GM19397 (cell line): Measurements from ENCODE around the gene FAM20C.
"Not testable (repeated sequence)": the region's sequence is repeated elsewhere in the genome, so short reads cannot be mapped to it uniquely, and the experiment has no call there.

Experiments used
- ATAC-seq: cut with Tn5 transposase; IDR thresholded peaks from one replicate; pipeline ENCODE4 v1.9.1; 2021; ENCODE audit warnings: mild to moderate bottlenecking, moderate library complexity; ENCODE audit not compliant: unreplicated experiment

The FAM20C gene

DNA sequence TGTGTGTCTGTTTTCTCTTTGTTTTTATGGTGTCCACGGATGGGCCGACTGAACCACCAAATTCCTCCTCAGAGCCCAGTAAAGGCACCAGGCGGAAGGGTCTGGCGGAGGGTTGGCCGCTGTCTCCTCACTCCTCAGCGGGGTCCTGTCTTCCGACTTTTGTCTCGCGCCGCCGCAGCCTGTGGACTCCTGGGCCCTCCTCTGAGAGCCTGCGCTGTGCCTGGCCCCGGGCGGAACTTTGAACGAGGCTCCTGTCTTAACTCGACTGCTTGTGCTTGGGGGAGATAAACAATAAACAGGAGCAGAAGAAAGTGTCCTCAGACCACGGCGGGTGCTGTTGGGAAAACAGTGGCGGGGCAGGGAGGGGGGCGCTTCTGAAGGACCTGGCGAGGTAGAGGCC lies 2.2 kb upstream of the FAM20C start:
- no peak for ATAC-seq

DNA sequence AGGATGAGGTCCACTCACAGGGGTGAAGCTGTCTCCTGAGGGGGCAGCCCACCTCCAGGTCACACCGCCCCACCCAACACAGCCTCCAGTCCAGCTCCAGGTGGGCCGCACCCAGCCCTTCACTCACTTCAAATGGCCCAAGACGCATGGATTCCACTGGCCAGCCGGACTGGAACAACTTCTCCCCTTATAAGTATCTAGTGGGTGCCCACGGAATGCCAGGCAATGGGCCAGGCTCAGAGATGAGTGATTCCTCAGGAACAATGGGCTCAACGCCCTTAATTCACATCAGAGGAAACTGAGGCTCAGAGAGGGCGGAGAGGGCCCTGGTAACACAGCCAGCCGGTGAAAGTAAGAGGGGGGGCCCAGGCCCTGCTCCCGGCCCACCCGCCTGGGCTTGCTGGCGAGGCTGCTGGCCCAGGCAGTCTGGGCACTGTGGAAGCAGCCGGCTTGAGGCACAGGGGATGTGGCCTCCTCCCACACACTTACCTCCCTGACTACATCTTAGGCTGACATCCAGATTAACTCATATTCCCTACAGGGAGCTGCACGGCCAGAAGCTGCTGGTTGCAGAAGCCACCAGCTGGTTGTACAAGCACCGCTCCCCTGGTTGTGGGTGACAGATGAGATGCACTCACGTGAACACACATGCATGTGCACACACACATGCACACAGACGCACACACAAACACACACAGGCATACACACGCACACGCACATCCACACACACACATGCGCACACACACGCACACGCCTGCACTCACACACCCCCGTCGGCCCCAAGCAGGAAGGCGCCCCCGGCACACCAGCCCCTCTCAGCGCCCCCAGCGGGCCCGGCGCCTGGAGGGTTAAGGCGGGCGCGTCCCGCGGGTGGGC lies 1.0 kb upstream of the FAM20C start:
- ATAC-seq: no peak

DNA sequence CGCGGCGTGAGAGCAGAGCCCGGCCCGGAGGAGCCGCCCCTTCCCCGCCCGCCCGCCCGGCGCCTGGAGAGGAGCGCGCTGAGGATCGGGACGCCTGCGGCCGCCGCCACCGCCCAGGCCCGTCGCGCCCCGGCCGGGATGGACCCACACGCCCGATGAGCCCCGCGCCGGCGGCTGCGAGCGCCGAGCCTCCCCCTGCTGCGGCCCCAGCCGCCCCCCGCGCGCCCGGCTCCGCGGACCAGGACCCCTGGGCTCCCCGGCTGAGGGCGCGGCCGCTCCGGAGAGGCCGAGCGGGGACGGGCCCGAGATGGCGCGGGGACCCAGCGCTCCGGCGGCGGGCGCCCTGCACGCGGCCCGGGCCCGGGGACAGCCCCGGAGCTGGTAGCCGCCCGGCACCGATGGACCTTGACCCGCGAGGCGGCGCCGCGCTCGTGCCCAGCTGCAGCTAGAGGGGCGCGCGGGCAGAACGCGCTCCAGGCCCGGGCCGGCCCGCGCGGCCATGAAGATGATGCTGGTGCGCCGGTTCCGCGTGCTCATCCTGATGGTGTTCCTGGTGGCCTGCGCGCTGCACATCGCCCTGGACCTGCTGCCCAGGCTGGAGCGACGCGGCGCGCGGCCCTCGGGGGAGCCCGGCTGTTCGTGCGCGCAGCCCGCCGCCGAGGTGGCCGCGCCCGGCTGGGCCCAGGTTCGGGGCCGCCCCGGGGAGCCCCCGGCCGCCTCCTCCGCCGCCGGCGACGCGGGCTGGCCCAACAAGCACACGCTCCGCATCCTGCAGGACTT lies 520 bp downstream of the FAM20C start:
- no peak for ATAC-seq

DNA sequence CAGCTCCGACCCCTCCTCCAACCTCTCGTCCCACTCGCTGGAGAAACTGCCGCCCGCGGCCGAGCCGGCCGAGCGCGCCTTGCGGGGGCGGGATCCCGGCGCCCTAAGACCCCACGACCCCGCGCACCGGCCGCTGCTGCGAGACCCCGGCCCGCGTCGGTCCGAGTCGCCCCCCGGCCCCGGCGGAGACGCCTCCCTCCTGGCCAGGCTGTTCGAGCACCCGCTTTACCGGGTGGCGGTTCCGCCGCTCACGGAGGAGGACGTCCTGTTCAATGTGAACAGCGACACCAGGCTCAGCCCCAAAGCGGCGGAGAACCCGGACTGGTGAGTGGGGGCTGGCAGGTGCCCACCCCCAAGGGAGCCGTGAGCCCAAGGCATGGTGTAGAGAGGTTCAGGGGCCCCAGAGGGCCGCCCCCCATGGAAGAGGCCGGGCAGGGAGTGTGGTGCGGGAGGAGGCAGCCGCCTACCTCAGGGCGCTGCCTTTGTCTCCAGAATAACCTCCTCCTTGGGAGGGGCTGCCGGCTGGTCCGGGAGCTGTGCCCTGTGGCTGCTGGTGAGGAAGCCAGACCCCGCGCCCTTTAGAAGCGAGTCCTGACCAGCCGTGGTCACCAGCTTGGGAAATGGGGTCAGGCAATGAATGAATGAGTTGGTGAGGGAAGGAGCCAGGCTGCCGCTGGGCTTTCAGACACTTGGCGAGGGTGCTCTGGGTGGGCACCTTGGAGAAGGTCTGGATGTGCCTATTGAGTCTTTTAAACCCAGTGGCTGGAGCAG lies 1.3 kb downstream of the FAM20C start:
- no peak for ATAC-seq

DNA sequence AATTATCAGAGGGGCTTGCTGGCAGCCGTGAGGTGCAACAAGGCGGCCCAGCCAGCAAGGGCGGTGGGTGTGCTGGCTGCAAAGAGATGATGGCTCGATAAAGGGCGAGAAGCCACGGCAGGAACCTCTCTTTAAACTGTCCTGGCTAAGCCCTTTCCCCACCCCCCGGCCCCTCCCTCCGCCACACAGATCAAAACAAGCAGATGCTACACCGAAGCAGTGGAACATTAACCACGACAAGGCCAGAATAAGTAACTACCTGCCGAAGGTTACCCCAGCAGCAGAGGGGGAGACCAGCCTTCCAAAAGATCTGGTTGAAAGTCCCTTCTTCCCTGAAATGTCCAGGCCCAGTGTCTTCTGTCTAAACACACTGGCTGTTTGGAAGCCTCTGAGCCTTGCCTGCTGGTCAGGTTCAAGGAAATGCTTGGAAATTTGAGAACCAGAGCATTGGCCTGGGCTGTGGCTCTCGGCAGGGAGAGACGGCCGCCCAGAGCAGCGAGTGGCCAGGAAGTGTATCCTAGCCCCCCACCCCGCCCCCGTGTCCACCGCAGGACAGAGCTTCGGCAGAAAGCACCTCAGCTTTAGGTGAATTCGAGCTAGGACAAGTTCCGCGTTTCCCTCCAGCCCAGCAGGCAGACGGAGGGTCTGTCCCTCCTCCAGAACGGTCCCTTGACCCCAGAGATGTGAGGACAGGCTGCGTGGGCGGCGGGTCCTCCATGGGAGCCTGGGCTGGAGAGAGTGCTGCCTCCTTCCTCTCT lies 2.1 kb downstream of the FAM20C start:
- ATAC-seq: no peak

DNA sequence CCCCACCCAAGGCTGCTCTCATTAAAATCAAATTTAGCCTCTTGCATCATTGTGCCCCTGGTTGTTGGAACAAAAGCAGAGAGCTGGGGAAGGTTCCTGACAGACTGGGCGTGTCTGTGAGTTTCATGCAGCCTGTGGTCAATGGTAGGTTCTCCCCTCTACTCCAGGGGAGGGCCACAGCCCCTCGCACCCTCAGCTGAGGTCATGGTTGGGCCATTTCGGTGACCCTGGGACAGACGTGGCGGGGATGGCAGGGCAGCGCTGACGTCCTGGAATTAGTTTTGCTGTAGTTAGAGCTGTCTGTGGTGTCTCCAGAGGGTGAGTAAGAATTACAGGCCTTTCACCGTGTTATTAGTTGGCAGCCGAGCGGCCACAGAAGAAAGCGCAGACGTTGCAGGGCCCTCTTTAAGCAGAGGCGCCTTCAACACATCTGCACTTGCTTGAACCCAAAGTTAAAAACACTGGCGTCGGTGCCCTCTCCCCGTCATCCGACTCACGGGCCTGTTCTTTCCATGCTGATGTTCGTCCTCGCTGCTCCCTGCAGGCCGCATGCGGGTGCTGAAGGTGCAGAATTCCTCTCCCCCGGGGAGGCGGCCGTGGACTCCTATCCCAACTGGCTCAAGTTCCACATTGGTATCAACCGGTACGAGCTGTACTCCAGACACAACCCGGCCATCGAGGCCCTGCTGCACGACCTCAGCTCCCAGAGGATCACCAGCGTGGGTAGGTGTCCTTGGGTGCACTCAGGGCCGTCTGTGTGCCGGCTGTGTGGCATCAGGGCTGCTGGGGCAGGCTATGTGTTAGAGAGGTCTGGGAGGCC lies 2.8 kb downstream of the FAM20C start:
- ATAC-seq: no peak

DNA sequence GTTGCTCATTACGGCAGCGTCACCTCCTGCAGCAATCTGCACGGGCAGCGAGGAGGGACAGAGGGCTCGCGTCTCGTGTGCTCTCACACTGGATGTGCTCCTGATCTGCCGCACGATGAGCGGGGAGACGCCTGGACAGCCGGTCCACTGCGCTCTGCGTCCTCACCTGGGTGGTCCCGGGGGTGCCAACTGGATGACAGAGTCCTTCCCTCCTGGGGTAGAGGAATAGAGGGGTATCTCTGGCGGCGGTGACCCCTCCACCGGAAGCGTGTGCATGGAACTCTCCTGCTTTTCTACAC lies 3.4 kb downstream of the FAM20C start:
- no peak for ATAC-seq

DNA sequence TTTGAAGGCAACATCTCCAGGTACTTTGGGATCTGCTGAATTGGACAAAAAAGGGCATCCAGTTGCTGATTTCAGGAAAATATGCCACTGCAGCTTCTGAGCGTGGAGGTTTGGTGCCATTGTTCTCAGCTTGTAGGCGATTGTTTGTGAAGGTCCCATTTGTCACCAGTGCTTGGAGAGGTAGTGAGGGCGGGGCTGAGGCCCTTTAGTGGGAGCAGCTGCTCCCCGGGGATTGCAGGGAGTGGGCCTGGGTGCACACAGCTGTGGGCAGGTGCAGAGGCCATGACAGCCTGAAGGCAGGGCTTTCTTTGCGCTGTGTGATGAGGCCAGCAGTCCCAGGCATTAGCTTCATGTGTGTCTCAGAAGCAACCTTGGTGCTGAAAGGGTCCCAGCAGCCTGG lies 3.9 kb downstream of the FAM20C start:
- no peak for ATAC-seq

DNA sequence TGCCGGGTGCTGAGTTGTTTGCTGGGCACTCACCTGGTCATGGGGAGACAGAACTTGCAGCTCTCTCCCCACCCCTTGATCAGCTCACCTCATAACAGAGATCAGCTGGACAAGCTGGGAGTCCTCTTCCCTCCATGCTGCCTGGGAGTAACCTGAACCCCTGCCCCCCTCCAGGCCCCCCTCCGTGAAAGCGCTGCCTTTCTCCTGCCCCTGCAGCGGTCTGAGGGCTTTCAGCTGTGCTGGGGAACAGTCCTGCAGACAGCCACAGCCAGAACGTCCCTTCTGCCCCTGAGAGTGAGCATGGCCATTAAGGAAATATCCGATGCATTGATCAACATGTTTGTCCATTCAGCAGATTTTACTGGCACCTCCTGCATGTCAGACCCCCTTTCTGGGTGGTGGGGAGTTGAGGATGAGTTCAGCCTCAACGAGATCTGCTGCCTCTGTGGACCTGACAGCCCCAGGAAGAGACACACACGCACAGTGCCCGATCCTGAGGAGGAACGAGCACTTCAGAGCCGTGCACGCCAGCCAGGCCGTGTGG lies 4.5 kb downstream of the FAM20C start:
- ATAC-seq: no peak

DNA sequence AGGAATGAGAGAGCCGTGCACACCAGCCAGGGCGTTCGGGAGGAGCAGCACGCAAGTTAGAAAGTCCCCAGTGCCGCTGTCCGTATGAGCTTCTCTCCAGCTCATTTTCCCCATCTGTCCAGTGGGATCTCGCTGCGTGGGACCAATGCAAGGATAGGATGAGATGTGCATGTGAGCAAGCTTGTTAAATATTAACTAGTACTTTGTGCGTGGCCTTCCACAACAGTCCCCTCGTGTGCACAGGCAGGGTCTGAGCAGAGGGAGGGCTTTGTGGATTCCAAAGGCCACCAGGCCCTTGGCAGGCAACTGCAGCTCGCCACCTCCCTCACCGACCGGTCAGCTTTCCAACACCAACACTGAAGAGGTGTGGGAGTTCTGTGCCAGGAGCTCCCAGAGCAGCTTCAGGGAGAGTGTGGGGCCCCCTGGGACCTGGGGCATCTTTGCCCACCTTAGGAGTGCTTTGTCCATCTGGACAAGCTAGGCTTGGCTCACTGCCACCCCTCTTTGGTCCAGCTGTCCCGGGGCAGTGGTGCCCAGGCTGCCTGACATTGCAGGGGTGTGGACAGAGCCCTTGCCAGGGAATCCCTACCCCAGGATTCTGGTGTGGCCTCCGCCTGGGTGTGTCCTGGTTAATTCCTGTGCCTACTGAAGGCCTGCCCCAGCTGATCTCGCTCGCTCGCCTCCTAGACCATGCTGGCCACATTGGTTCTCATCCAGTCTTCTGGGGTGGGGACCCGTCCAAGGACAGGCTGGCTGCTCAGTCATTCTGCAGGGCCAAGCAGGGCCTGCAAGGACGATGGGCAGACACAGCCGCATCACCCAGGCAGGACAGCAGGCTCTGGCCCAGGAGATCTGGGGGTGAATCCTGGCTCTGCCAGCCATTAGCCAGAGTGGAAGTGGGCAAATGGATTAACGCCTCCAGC lies 5.3 kb downstream of the FAM20C start:
- no peak for ATAC-seq

DNA sequence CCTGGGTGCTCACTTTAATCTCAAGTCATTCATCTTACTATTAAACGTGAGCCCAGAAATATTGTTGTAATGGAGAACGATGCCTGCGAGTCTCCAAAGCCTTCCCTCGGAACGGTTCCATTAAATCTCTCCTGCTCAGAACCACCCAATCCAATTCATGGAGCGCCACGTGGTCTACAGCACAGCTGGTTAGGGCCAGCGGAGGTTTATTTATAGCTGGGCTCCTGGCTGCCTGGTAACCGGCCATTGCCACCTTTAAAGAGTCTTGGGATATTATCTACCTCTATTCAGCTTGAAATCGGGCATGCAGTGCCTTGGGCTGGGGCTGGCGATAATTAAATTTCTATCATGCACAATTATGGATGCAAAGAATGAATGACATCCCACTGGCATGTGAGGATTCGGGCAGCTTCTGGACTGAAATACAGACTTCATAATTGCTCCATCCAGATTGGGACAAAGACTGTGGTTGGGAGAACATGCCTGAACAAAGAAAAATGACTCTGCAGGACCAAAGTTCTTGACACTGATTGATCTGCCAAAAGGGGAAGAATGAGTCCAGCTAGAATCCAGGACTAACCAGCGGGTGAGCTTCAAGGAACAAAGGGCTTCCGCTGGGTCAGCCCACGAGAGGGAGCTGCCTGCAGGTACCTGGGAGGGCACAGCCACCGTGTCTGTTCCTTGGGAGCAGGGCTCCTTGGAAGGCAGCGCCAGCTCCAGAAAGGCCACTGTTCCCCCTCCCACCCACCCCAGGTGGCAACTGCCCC lies 7.3 kb downstream of the FAM20C start:
- ATAC-seq: no peak

DNA sequence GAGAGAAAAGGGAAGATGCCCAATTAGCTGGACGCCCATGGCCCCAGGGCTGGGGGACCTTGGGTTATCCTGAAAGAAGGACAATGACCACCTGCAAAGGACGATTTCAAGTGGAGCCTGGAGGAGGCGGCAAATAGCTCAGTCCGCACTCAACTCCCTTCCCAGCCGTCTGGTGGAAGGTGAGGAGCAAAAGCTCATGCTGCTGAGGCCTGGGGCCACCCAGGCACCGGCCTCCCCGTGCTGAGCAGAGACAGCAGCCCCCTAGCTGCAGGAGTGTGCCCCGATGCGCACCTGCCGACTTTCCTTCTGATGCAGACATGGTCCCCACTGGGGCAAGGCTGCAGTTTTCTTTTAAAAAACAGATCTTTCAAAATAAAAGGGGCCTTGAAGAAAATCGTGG lies 7.9 kb downstream of the FAM20C start:
- ATAC-seq: no peak

DNA sequence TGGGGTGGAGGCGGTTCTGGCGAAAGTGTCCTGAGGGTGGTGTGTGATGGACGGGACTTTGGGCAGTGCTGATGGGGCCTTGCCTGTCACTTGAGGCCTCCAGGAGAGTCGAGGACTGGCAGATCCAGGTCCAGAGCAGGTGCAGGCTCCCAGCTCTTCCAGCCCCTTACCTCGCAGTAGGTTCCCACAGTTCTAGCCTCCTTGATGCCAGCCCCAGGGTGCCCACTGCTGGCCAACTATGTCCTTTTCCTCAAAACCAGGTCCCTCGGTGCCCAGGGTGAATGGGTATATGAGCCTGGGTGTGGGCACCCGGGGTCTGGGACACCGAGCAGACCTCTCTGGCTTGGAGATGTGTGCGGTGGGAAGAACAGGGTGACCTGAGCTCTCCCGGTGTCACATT lies 8.3 kb downstream of the FAM20C start:
- no peak for ATAC-seq

DNA sequence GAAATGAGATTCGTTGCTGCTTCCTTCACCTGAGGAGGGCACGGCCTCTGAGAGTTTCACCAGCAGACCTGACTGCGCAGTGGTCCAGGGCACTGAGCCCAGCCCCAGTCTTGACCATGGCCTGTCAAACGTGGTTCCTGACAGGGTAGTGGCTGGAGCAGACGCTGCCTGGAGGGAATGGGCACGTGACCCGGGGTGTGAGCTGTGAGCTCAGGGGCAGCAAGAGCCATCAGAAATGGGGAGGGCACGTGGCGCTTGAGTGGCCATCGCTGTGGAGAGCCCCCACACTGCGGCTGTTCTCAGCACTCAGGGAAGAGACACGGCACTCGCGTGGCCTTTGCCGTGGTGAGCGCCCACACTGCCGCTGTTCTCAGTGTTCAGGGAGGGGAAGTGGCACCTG lies 12.0 kb downstream of the FAM20C start:
- no peak for ATAC-seq

DNA sequence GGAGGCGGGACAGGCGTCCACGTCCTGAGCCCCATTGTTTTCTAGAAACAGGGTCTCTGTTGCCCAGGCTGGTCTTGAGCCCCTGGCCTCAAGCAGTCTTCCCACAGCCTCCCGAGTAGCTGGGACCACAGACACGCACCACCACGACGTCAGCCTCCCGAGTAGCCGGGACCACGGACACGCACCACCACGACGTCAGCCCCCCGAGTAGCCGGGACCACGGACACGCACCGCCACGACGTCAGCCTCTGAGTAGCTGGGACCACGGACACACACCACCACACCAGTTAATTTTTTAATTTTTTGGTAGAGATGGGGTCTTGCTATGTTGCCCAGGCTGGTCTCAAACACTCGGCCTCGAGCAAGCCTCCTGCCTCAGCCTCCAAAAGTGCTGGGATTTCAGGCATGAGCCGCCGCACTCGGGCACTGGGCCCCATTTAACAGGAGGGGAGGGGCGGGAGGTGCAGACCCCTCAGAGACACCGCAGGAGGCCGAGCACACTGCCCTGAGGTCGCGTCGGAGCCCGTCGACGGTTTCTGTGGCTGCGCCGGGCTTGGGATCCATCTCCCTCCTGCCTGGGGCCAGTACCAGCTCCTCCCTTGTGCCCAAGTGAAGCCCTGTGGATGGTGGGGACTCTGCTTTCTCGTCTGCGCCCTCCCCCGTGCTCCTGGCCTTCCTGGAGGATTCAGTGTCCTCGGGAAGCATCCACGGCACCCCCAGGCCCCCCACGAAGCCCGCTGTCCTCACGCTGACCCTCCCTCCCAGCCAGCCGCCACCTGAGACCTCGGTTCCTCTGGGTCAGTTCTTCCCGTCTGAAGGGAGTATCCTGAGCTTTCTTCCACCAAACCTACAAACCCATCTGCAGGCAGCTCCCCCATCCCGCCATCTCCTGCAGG lies 13.0 kb downstream of the FAM20C start:
- ATAC-seq: no peak

DNA sequence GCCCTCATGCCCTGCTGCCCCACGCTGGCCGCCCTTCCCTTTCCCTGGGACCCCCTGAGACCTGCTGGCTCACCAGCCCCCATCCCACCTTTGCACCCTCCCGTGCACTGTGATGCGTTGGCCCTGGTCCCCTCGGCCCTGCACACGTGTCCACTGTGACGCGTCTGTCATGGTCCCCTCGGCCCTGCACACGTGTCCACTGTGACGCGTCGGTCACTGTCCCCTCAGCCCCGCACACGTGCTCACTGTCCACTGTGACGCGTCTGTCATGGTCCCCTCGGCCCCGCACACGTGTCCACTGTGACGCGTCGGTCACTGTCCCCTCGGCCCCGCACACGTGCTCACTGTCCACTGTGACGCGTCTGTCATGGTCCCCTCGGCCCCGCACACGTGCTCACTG lies 14.0 kb downstream of the FAM20C start:
- not testable (repeated sequence) for ATAC-seq
